Central memory CD8-positive, alpha-beta T cell (primary cell): ENCODE data around the gene FAM131B.

Experiments
- ATAC-seq: fragments of 150-1000 bp; cut with Tn5 transposase; replicated peaks from 2 replicates; pipeline ENCODE4 v1.10.0; 2022; ENCODE audit warnings: mild to moderate bottlenecking, moderate FRiP score, moderate number of reproducible peaks; ENCODE audit not compliant: poor library complexity, severe bottlenecking; ENCODE audit errors: extremely low read depth
- DNase-seq, 2 donors: peaks; one replicate each; pipeline ENCODE4 v3.0.0; 2021; ENCODE audit warnings: low spot score in 2 of 2
- H3K27ac Mint-ChIP-seq: one replicate; pipeline ENCODE4 v1.8.0; 2022; ENCODE audit warnings: low read depth, mild to moderate bottlenecking, moderate library complexity, mixed read lengths
- H3K27me3 Mint-ChIP-seq: one replicate; pipeline ENCODE4 v1.8.0; 2022; ENCODE audit warnings: mixed read lengths
- H3K36me3 Mint-ChIP-seq: one replicate; pipeline ENCODE4 v1.8.0; 2022; ENCODE audit warnings: mild to moderate bottlenecking, moderate library complexity, mixed read lengths; ENCODE audit not compliant: insufficient read depth
- H3K4me1 Mint-ChIP-seq: one replicate; pipeline ENCODE4 v1.8.0; 2022; ENCODE audit warnings: mixed read lengths
- H3K4me3 Mint-ChIP-seq: one replicate; pipeline ENCODE4 v1.8.0; 2022; ENCODE audit warnings: mild to moderate bottlenecking, moderate library complexity, mixed read lengths
- H3K9me3 Mint-ChIP-seq: one replicate; pipeline ENCODE4 v1.8.0; 2022; ENCODE audit warnings: mixed read lengths

The FAM131B gene

GRCh38 chr7:143384148-143384547 is 21.6 kb upstream of the FAM131B start:
- Mint-ChIP-seq H3K36me3 (peaks cover 11% of the 10 kb centered on the region), H3K27me3 (no peaks in the 10 kb centered on the region), H3K4me1 (peaks cover 18% of the 10 kb centered on the region), H3K4me3 (no peak overlapping the region), H3K9me3 (no peaks in the 10 kb centered on the region), H3K27ac (no peak overlapping the region)
- no peak for DNase-seq
- no peak for ATAC-seq

DNA sequence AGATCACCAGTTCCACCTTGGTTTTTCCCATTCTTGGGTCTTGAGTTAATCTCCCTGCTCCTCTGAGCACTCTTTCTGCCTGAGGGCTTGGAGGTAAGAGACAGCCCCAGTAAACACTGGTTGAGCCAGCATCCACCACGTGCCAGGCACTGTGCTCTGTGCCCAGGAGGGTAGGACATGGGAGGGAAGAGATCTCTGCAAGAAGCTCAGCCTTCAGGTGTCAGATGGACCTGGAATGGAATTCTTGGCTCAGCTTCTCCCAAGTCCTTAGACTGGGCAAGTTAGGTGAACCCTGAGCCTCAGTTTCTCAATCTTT is 21.1 kb upstream of the FAM131B start:
- Mint-ChIP-seq H3K4me1 (peaks cover 24% of the 10 kb centered on the region), H3K4me3 (no peak overlapping the region), H3K36me3 (peaks cover 9% of the 10 kb centered on the region), H3K27me3 (no peaks in the 10 kb centered on the region), H3K27ac (no peak overlapping the region), H3K9me3 (no peaks in the 10 kb centered on the region)
- no peak for DNase-seq
- ATAC-seq, result no peak

DNA sequence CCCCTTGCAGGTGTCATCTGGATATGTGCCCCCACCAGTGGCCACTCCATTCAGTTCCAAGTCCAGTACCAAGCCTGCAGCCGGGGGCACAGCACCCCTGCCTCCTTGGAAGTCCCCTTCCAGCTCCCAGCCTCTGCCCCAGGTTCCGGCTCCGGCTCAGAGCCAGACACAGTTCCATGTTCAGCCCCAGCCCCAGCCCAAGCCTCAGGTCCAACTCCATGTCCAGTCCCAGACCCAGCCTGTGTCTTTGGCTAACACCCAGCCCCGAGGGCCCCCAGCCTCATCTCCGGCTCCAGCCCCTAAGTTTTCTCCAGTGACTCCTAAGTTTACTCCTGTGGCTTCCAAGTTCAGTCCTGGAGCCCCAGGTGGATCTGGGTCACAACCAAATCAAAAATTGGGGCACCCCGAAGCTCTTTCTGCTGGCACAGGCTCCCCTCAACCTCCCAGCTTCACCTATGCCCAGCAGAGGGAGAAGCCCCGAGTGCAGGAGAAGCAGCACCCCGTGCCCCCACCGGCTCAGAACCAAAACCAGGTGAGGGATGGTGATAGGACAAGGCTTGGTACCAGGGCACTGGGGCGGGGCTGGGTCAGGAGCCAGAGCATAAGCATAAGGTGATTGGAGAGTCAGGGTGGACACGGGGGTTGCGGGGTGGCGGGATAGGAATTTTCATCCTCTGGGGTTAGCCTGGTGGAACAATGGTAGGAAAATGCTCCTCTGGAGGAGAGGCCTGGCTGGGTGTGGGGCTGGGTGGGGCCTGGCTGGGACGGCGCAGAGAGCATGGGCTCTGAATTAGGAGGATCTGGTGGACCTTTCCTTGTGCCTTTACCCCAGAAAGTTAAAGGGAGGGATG is 20.5 kb upstream of the FAM131B start:
- DNase-seq (no peak), ATAC-seq (no peak)
- Mint-ChIP-seq H3K36me3 (peaks cover 9% of the 10 kb centered on the region), H3K9me3 (no peaks in the 10 kb centered on the region), H3K4me1 (peaks cover 29% of the 10 kb centered on the region), H3K4me3 (peak overlapping the region; percentile 91), H3K27ac (peak overlapping the region; percentile 20), H3K27me3 (no peaks in the 10 kb centered on the region)

GRCh38 chr7:143382126-143382790 is 19.7 kb upstream of the FAM131B start:
- ATAC-seq (no peak), DNase-seq (no peak)
- Mint-ChIP-seq H3K27me3 (no peaks in the 10 kb centered on the region), H3K27ac (peak overlapping the region; percentile 8), H3K4me1 (peaks cover 33% of the 10 kb centered on the region), H3K4me3 (peak overlapping the region; percentile 91), H3K9me3 (no peaks in the 10 kb centered on the region), H3K36me3 (peaks cover 9% of the 10 kb centered on the region)

- H3K27ac Mint-ChIP-seq, result peak overlapping the region; percentile 8
- DNase-seq, result no peak
- H3K27me3 Mint-ChIP-seq, result no peaks in the 10 kb centered on the region
- peaks cover 40% of the 10 kb centered on the region for H3K4me1 Mint-ChIP-seq
- H3K36me3 Mint-ChIP-seq, result peaks cover 9% of the 10 kb centered on the region
- no peak for ATAC-seq
- peak overlapping the region; percentile 91 for H3K4me3 Mint-ChIP-seq
- no peaks in the 10 kb centered on the region for H3K9me3 Mint-ChIP-seq
Measured at GRCh38 chr7:143381427-143382125, 19.1 kb upstream of the FAM131B start.

DNA sequence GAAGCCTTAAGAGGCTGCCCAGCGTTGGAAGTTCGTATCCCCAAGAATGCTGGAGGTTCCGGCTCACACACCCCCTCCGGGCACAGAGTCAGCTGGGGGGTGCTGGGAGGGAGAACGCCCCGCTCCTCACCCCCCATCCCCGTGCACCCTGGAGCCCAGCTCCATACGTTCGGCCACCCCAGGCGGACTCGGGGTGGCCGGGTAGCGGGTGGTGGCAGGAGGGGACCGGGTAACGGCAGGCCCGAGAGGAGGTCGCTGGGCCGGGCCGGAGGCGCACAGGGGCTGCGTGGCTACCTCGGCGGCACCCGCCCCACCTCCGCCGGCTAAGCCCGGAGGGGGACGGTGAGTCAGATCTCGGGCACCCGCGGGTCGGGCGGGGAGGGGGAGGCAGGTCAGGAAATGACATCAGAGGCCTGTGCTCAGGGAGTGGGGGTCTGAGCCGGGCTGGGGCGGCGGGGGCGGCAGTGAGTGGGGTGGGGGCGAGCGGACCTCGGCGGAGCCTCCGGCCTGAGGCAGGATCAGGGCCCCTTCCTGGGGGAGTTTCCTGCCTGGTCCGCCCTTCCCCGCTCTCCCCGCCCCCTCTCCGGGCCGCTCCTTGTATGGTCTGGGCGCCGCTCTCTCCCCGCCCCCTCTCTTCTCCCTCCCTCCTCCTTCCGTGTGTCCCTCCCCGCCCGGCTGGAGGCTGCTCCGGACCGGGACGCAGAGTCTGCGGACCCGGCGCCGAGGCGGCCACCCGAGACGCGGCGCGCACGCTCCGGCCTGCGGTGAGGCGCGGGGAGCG is 18.3 kb upstream of the FAM131B start, which contains the start of gene ZYX:
TSS of gene ZYX (plus strand) at position 700 of the 781 bp plus-strand sequence. CDS start 227 bp downstream, outside the sequence.
- DNase-seq (peak; percentile 67 to 77), ATAC-seq (peak; percentile 77)
- Mint-ChIP-seq H3K27ac (peak within 1 kb of the TSS; percentile 93), H3K4me1 (peaks cover 48% of the 10 kb centered on the region), H3K9me3 (no peaks in the 10 kb centered on the region), H3K4me3 (peak within 1 kb of the TSS; percentile 91), H3K27me3 (no peaks in the 10 kb centered on the region), H3K36me3 (peaks cover 9% of the 10 kb centered on the region)

DNA sequence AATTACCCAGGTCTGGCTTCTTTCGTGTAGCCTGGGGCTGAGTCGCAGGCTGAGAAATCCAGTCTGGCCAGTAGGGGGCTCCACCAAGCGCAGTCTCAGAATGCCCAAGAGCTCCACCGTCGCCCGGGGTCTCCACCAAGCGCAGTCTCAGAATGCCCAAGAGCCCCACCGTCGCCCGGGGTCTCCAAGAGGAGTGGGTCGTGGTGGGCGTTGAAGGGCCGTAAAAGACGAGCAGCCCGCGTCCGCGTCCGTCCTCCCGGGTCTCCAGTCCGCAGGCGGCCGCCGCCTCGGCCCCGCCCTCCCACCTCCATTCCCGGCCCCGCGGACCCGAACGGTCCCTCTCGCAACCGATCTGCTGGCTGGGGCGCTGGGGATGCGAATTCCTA is 17.7 kb upstream of the FAM131B start:
- ATAC-seq (peak; percentile 56), DNase-seq (peak; percentile 80 to 83)
- peak overlapping the region; percentile 91 for H3K4me3 Mint-ChIP-seq
- H3K36me3 Mint-ChIP-seq, result peaks cover 9% of the 10 kb centered on the region
- H3K4me1 Mint-ChIP-seq, result peaks cover 54% of the 10 kb centered on the region
- H3K27me3 Mint-ChIP-seq, result no peaks in the 10 kb centered on the region
- peak overlapping the region; percentile 93 for H3K27ac Mint-ChIP-seq
- no peaks in the 10 kb centered on the region for H3K9me3 Mint-ChIP-seq

DNA sequence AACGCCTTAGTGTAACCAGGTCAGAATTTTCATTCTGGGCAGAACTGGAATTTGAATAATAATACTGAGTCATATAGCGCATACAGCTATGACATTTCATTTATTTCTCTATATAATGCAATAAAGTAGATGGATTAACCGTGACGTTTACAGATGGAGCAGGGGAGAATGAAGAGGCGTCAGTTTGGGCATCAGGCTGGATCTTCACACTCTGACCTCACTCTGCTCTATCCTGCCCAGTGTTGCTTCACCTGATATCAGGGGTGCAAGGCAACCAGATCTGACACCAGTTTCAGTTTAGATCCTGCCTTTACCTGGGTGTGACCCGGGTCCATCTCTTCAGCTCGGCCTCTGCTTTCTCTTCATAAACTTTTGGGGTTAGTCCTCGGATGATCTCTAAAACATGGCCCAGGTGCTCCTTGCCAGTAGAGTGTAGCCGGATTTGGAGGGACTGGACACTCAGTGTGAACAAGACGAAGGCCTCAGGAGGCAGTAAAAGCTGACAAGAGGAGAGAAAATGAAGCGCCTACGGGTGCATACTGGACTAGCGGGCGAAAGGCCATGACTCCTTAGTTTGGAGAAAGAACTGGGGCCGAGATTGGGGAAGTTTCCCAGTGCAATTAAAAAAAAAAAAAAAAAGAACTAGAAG is 17.2 kb upstream of the FAM131B start:
- no peak for DNase-seq

DNA sequence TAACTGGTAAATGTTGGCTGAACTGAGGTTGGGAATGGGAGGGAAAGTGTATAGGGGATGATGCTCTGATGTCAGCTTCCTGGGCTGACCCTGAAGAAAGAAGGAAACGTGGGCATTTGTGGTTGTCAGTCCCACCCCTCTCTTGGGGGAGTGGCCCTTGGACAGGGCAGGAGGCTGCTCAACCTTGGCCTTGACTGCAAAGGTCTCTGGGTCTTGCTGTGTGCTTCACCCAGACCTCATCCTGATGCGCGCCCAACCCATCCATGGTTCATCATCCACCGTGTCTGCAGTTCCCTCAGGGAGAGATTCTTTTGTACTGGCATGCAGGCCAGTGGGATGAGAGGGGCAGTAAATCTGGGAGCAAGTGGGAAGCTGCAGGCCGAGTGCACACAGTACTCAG is 13.9 kb upstream of the FAM131B start:
- Mint-ChIP-seq H3K27me3 (no peaks in the 10 kb centered on the region), H3K27ac (peak overlapping the region; percentile 64), H3K9me3 (no peaks in the 10 kb centered on the region), H3K36me3 (peaks cover 8% of the 10 kb centered on the region), H3K4me1 (peaks cover 76% of the 10 kb centered on the region), H3K4me3 (peak overlapping the region; percentile 43)
- ATAC-seq (no peak), DNase-seq (no peak)

More for the DNA sequence above, 17.2 kb upstream of the FAM131B start:
- peak overlapping the region; percentile 91 for H3K4me3 Mint-ChIP-seq
- peaks cover 59% of the 10 kb centered on the region for H3K4me1 Mint-ChIP-seq
- H3K36me3 Mint-ChIP-seq, result peaks cover 9% of the 10 kb centered on the region
- H3K27ac Mint-ChIP-seq, result peak overlapping the region; percentile 93
- H3K27me3 Mint-ChIP-seq, result no peaks in the 10 kb centered on the region
- ATAC-seq, result no peak
- H3K9me3 Mint-ChIP-seq, result no peaks in the 10 kb centered on the region

DNA sequence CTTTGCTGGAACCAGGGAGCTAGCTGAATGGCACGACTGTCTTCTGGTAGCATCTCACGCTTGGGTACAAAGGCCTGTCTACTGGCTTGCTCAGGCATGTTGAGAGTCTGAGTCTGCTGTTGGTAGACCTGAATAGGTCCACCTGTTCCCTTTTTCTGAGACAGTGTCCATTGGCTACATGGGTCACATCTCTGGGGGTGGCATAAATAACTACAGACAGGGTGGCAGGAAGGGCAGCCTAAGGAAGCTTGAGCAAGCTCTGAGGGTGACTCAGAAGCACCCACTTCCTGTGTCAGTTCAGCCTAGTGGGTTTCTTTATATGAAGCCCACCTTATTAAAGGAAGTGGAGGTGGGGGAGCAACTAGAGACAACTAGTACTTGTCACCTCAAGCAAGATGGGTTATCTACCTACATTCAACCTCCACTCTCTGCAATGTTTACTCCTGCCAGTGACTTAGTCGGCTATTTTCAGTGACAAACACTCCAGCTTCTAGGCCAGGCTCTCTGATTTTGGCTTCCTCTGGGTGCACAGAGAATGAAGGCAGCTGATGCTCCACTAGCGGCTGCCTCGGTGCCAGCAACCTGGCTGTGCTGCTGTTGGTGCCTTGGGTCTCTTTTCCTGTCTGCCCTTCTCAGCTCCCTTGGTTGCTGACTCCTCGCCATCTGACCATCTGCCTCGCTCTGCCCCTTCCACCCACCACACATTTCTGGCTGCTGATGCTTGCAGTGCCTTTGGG is 13.0 kb upstream of the FAM131B start:
- Mint-ChIP-seq H3K27ac (peak overlapping the region; percentile 64), H3K27me3 (no peaks in the 10 kb centered on the region), H3K9me3 (no peaks in the 10 kb centered on the region), H3K36me3 (peaks cover 8% of the 10 kb centered on the region), H3K4me3 (peak overlapping the region; percentile 43), H3K4me1 (peaks cover 84% of the 10 kb centered on the region)
- DNase-seq, result peak in 1 of 2 donors; percentile 54
- peak; percentile 75 for ATAC-seq

- Mint-ChIP-seq H3K36me3 (peaks cover 4% of the 10 kb centered on the region), H3K9me3 (no peaks in the 10 kb centered on the region), H3K27me3 (no peaks in the 10 kb centered on the region), H3K4me1 (peaks cover 80% of the 10 kb centered on the region), H3K27ac (peak overlapping the region; percentile 64), H3K4me3 (no peak overlapping the region)
- DNase-seq (no peak), ATAC-seq (no peak)
Measured at GRCh38 chr7:143374561-143374960, 12.0 kb upstream of the FAM131B start.
